Ecto neural progenitor cell (in vitro differentiated cells): ENCODE results near the gene AGRP.
A peak's percentile ranks its signal among the peaks of the same experiment; 100 is the strongest.
"Not testable (repeated sequence)": the region's sequence is repeated elsewhere in the genome, so short reads cannot be mapped to it uniquely, and the experiment has no call there.

Experiments used
- DNase-seq: peaks from one replicate; pipeline ENCODE4 v3.0.0-alpha.2; 2018; ENCODE audit warnings: low spot score

Gene AGRP

GRCh38 chr16:67483150-67483549 lies at the start of gene AGRP:
AGRP (minus strand) TSS chr16:67483547; CDS start chr16:67483398, 149 bp downstream.
- no peak for DNase-seq

GRCh38 chr16:67531247-67531646 lies 47.9 kb upstream of the AGRP start:
- DNase-seq = no peak

GRCh38 chr16:67530013-67530939 lies 46.9 kb upstream of the AGRP start:
- DNase-seq = no peak

GRCh38 chr16:67529582-67530012 lies 46.2 kb upstream of the AGRP start:
- no peak for DNase-seq

GRCh38 chr16:67528870-67529581 lies 45.7 kb upstream of the AGRP start:
- peak; percentile 83 for DNase-seq

GRCh38 chr16:67528222-67528869 lies 45.0 kb upstream of the AGRP start, which contains the start of gene RIPOR1:
RIPOR1 (plus strand) TSS chr16:67528829; CDS start chr16:67538447, 9,618 bp downstream.
- DNase-seq = peak; percentile 76

GRCh38 chr16:67526149-67526791 lies 42.9 kb upstream of the AGRP start:
- DNase-seq = no peak

GRCh38 chr16:67525176-67525860 lies 42.0 kb upstream of the AGRP start:
- DNase-seq = no peak

GRCh38 chr16:67521095-67521804 lies 37.9 kb upstream of the AGRP start:
- DNase-seq = peak; percentile 96

GRCh38 chr16:67519242-67519641 lies 35.9 kb upstream of the AGRP start:
- DNase-seq = no peak

- DNase-seq = no peak
Measured at GRCh38 chr16:67518676-67519075, 35.3 kb upstream of the AGRP start.

- DNase-seq = no peak
Measured at GRCh38 chr16:67517661-67518423, 34.5 kb upstream of the AGRP start.

- no peak for DNase-seq
Measured at GRCh38 chr16:67517155-67517445, 33.8 kb upstream of the AGRP start.

GRCh38 chr16:67516296-67517154 lies 33.2 kb upstream of the AGRP start:
- DNase-seq = no peak

GRCh38 chr16:67514382-67514828 lies 31.1 kb upstream of the AGRP start:
- DNase-seq = peak; percentile 65

GRCh38 chr16:67513892-67514291 lies 30.5 kb upstream of the AGRP start:
- not testable (repeated sequence) for DNase-seq

GRCh38 chr16:67509016-67509415 lies 25.7 kb upstream of the AGRP start:
- no peak for DNase-seq

- no peak for DNase-seq
Measured at GRCh38 chr16:67506468-67506867, 23.1 kb upstream of the AGRP start.
